HG03175 (cell line): ENCODE data around the gene C9orf40.

Source experiments
- ATAC-seq: cut with Tn5 transposase; IDR thresholded peaks from one replicate; pipeline ENCODE4 v1.9.1; 2021; ENCODE audit warnings: mild to moderate bottlenecking, moderate library complexity; ENCODE audit not compliant: unreplicated experiment

C9orf40 gene

GRCh38 chr9:74952201-74953151, at the start of gene C9orf40:
Gene C9orf40 (minus strand): TSS chr9:74952912. CDS start chr9:74952611, 301 bp downstream.
- peak; percentile 90 for ATAC-seq

GRCh38 chr9:75001719-75002421, 49.2 kb upstream of the C9orf40 start:
- peak; percentile 93 for ATAC-seq

- ATAC-seq = peak; percentile 40
Measured at GRCh38 chr9:75000835-75001234, 48.1 kb upstream of the C9orf40 start.

GRCh38 chr9:74985041-74985440, 32.3 kb upstream of the C9orf40 start:
- ATAC-seq = no peak

- no peak for ATAC-seq
Measured at GRCh38 chr9:74983709-74984108, 31.0 kb upstream of the C9orf40 start.

- no peak for ATAC-seq
Measured at GRCh38 chr9:74979844-74980243, 27.1 kb upstream of the C9orf40 start.

GRCh38 chr9:74977287-74977686, 24.6 kb upstream of the C9orf40 start:
- ATAC-seq = no peak

GRCh38 chr9:74975538-74975937, 22.8 kb upstream of the C9orf40 start:
- ATAC-seq = no peak

- no peak for ATAC-seq
Measured at GRCh38 chr9:74974558-74974957, 21.8 kb upstream of the C9orf40 start.

- no peak for ATAC-seq
Measured at GRCh38 chr9:74973714-74974113, 21.0 kb upstream of the C9orf40 start.

GRCh38 chr9:74963056-74963455, 10.3 kb upstream of the C9orf40 start:
- no peak for ATAC-seq

- ATAC-seq = no peak
Measured at GRCh38 chr9:74961496-74961895, 8.8 kb upstream of the C9orf40 start.

GRCh38 chr9:74960561-74960960, 7.8 kb upstream of the C9orf40 start:
- ATAC-seq = no peak

GRCh38 chr9:74958587-74958986, 5.9 kb upstream of the C9orf40 start:
- no peak for ATAC-seq

GRCh38 chr9:74953235-74953751, 581 bp upstream of the C9orf40 start:
- ATAC-seq = peak; percentile 1

- ATAC-seq = peak; percentile 42
Measured at GRCh38 chr9:74951725-74952151, 974 bp downstream of the C9orf40 start.

- ATAC-seq = no peak
Measured at GRCh38 chr9:74951107-74951720, 1.5 kb downstream of the C9orf40 start.

- ATAC-seq = no peak
Measured at GRCh38 chr9:74949859-74950855, 2.6 kb downstream of the C9orf40 start.

- ATAC-seq = no peak
Measured at GRCh38 chr9:74948937-74949336, 3.8 kb downstream of the C9orf40 start.

- no peak for ATAC-seq
Measured at GRCh38 chr9:74946686-74947085, 6.0 kb downstream of the C9orf40 start.
